Measurements from ENCODE around the gene CFAP74.
"Not testable (repeated sequence)": the region's sequence is repeated elsewhere in the genome, so short reads cannot be mapped to it uniquely, and the experiment has no call there.

The CFAP74 gene

DNA sequence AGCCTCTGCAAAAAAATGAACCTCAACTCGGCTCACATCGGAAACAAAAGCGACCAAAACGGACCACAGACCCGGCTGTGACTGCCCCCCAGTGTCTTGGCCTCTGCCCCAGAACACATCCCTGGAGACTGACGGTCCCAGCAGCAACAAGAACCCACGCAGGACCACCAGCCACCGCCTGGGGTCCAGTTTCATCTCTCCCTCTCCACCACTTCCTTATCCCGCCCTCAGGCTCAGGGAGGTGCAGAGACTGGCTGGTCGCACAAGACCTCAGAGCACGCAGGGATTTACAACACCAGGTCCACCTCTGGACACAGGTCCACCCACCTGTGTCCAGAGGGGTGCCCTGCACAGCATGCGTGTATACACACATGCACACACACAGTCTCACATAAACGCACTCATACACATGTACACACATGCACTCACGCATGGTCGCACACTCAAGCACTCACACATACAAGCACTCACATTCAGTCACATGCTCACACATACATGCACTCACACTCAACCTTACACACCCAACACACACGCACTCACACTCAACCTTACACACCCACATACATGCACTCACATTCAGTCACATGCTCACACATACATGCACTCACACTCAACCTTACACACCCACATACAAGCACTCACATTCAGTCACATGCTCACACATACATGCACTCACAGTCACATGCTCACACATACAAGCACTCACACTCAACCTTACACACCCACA is 65.9 kb downstream of the CFAP74 start:
- TF ChIP-seq, protein P1, sequence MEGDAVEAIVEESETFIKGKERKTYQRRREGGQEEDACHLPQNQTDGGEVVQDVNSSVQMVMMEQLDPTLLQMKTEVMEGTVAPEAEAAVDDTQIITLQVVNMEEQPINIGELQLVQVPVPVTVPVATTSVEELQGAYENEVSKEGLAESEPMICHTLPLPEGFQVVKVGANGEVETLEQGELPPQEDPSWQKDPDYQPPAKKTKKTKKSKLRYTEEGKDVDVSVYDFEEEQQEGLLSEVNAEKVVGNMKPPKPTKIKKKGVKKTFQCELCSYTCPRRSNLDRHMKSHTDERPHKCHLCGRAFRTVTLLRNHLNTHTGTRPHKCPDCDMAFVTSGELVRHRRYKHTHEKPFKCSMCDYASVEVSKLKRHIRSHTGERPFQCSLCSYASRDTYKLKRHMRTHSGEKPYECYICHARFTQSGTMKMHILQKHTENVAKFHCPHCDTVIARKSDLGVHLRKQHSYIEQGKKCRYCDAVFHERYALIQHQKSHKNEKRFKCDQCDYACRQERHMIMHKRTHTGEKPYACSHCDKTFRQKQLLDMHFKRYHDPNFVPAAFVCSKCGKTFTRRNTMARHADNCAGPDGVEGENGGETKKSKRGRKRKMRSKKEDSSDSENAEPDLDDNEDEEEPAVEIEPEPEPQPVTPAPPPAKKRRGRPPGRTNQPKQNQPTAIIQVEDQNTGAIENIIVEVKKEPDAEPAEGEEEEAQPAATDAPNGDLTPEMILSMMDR (IDR thresholded peaks at IDR 0.05; ENCODE audit: borderline replicate concordance, insufficient read depth, low read depth, low read length), result no peak
- no peak overlapping the region for H3K4me3 ChIP-seq (ENCODE audit: low read depth, low read length)

DNA sequence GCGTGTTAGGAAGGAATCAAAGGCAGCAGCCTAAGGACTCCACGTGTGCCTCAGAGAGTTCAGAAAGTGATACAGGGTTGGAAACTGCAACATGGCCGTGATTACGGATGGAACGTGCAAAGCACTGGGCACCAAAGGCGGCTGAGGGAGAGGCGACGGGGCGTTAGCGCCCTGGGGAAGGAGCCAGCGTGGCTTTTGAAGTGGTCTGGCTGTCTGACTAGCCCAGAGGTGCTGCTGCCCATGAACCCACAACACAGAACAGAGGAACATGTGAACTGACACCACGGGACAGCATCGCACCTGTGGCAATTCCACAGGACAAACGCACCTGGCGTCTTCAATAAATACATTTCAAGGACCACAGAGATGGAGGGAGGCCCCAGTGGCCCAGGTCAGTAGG is 66.5 kb downstream of the CFAP74 start:
- H3K4me3 ChIP-seq (ENCODE audit: low read depth, low read length), result no peak overlapping the region
- TF ChIP-seq, protein P1 (IDR thresholded peaks at IDR 0.05; ENCODE audit: borderline replicate concordance, insufficient read depth, low read depth, low read length), result no peak

DNA sequence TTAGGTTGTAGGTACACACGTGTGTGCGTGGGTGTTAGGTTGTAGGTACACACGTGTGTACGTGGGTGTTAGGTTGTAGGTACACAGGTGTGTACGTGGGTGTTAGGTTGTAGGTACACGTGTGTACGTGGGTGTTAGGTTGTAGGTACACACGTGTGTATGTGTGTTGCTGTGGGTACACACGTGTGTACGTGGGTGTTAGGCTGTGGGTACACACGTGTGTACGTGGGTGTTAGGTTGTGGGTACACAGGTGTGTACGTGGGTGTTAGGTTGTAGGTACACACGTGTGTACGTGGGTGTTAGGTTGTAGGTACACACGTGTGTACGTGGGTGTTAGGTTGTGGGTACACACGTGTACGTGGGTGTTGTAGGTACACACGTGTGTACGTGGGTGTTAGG is 68.7 kb downstream of the CFAP74 start:
- not testable (repeated sequence) for H3K4me3 ChIP-seq (ENCODE audit: low read depth, low read length)

DNA sequence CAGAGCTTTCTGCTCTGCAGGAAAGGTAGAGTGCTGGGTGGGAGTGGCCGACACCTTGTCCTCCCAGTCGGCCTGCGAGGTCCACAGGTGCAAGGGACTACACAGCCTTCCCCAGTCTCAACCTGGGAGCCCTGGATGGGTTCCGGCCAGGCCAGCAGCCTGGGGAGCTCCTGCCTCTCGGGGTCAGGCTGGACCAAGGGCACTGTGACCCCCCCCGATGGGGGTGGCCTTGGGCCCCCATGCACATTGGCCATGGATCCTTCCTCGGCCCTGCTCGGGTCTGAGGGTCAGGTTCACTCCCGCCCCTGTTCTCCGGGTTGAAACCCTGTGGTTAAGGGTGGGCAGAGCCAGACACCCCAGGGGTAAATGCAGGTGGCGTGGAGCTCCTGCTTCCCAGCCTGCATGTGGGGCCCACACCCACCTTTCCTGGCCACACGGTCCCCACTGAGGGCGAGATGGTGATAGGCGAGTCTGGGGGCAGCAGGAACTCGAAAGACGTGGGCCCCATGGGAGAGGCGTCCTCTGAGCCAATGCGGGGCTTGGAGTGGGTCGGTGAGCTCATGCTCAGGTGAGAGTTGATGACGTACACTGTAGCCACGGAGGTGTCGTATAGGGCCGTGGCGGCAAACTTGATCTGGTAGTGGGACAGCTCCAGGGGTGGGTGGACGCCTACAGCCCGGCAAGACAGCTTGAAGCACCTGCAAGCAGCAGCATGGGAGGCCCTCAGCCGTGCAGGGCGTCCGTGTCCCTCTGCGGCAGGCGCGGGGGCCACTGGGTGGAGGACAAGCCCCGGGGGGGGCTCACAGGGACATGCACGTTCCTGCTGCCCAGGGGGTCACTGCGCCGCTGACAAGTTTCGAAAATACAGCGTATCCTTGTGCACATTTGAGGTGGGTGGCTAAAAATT is 73.7 kb downstream of the CFAP74 start:
- no peak overlapping the region for H3K4me3 ChIP-seq (ENCODE audit: low read depth, low read length)
- TF ChIP-seq, protein P1 (IDR thresholded peaks at IDR 0.05; ENCODE audit: borderline replicate concordance, insufficient read depth, low read depth, low read length), result no peak

DNA sequence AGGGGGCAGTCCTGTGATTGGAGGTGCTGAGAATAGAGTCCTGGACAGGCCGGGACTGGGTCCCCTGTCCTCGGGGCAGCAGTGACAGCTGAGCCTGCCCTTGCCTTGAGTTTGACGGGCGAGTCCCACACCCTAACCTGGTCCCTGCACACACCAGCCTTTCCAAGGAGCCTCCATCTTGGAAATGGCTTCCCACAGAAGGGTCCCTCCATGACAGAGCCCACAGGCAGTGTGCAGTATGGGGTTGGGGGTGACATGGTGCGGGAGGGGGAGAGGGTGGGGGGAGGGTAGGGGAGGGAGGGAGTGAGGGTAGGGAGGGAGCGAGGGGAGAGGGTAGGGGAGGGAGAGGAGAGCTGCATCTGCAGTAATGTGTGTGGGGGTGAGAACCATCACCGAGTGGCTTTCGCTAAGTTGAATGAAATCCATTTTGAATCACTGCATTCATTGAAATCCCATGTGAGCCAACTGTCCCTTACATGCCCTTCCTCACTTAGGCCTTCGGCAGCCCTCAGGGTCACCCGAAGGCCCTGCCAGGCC is 74.4 kb downstream of the CFAP74 start:
- TF ChIP-seq, protein P1 (IDR thresholded peaks at IDR 0.05; ENCODE audit: borderline replicate concordance, insufficient read depth, low read depth, low read length), result no peak
- no peak overlapping the region for H3K4me3 ChIP-seq (ENCODE audit: low read depth, low read length)

DNA sequence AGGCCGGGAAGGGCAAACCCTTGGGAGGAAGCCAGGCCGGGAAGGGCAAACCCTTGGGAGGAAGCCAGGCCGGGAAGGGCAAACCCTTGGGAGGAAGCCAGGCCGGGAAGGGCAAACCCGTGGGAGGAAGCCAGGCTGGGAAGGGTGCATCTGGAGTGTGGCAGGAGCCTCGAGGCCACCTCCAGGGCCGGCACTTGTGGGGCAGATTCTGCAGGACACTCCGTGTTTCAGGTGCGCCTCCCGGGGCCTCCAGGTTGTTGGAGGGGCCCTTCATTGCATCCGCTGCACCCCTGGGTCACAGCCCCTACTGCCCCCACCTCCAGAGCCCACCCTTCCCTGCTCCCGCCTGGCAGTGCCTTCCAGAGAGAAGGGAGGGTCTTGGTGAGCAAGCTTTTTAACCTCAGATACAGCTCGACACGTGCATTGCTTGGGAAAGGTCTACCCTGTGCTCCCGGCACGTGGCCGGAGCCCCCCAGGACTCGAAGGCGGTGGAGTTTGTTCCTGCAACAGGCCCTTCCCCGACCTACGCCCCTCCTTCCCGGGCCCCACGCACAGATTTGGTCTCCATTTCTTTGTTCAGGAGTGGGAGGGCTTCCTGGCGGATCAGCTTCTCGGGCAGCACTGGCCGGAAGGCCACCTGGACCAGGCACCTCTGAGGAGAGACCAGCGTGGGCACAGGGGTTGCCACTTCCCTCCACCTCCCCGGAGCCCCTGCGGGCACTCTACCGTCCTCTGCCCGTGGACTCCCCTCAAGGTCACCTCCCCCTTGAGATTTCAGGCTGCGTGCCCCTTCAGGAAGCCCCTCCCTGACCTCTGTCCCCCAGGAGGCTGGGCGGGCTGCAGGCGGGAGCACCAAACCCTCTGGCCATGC is 75.1 kb downstream of the CFAP74 start:
- TF ChIP-seq, protein P1 (IDR thresholded peaks at IDR 0.05; ENCODE audit: borderline replicate concordance, insufficient read depth, low read depth, low read length), result no peak
- no peak overlapping the region for H3K4me3 ChIP-seq (ENCODE audit: low read depth, low read length)

DNA sequence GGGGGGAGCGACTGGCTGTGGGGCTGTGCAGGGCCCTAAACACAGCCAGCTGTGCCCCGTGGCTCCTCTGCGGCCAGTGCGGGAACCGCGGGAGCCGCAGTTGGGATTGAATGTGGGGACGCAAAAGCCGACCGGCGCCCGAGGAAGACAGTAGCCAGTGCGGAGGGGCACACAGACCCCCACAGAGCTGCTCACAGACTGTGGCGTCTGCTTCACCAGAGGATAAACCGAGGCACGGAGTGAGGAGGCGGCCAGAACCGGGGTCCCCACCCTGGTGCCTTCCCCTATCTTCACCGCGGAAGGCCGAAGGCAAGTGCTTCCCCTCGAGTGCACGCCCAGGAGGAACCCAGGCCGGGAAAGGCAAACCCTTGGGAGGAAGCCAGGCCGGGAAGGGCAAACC is 75.8 kb downstream of the CFAP74 start:
- no peak overlapping the region for H3K4me3 ChIP-seq (ENCODE audit: low read depth, low read length)
- TF ChIP-seq, protein P1 (IDR thresholded peaks at IDR 0.05; ENCODE audit: borderline replicate concordance, insufficient read depth, low read depth, low read length), result no peak
